Mesodermal cell (in vitro differentiated cells): ENCODE measurements around the gene XIST.

Experiments used
- H3K27ac ChIP-seq: 2 replicates; pipeline ENCODE4 v1.7.0; 2013; ENCODE audit warnings: mild to moderate bottlenecking, low read depth, low read length, moderate library complexity; ENCODE audit not compliant: severe bottlenecking
- H3K36me3 ChIP-seq: 2 replicates; pipeline ENCODE4 v1.7.1; 2013; ENCODE audit warnings: mild to moderate bottlenecking, low read length, moderate library complexity; ENCODE audit not compliant: control insufficient read depth, insufficient read depth
- H3K4me1 ChIP-seq: one replicate; pipeline ENCODE4 v1.7.1; 2013; ENCODE audit warnings: mild to moderate bottlenecking, low read length; ENCODE audit not compliant: insufficient read depth, control insufficient read depth, poor library complexity, severe bottlenecking
- H3K4me3 ChIP-seq: 2 replicates; pipeline ENCODE4 v1.7.0; 2013; ENCODE audit warnings: low read length, control low read depth, mild to moderate bottlenecking; ENCODE audit not compliant: insufficient read depth, poor library complexity, severe bottlenecking; ENCODE audit errors: extremely low read depth
- H3K9me3 ChIP-seq: 2 replicates; pipeline ENCODE4 v1.7.1; 2013; ENCODE audit warnings: mild to moderate bottlenecking, low read length, moderate library complexity; ENCODE audit not compliant: control insufficient read depth
- WGBS, 2 experiments: methylation state at CpG; one replicate each; pipeline ENCODE4 v1.1.5; 2013; ENCODE audit warnings: missing lambda C conversion rate in 2 of 2; ENCODE audit not compliant: insufficient coverage in 2 of 2; 5-methylcytosine and 5-hydroxymethylcytosine counted together

Gene XIST

DNA sequence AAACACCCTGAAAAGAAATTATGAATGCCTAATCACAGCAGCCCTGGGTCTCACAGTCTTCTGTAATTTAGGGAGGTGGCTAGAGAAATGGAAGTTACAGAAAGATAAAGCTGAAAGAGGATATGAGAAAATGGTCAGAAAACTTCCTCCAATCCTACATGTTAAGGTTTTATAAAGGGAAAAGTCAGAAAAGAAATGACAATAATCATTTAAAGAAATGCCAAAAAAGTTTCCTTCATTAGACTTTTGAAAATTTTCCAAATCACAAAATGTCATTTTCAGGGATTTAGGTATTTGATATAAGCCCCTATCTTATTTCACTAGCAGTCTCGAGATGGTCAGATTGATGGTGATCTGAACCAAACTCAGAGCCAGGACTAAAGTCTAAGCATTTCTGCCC is 13.4 kb downstream of the XIST start:
- Histone ChIP-seq H3K27ac (no peak overlapping the region), H3K4me1 (no peaks in the 10 kb centered on the region), H3K36me3 (no peaks in the 10 kb centered on the region), H3K4me3 (no peak overlapping the region), H3K9me3 (no peaks in the 10 kb centered on the region)
- no CpG with 5 or more reads among the region's 1 CpG for WGBS, 2 experiments

GRCh38 chrX:73838123-73838522 is 14.4 kb downstream of the XIST start:
- H3K36me3 ChIP-seq: no peaks in the 10 kb centered on the region
- no peaks in the 10 kb centered on the region for H3K4me1 ChIP-seq
- H3K9me3 ChIP-seq: no peaks in the 10 kb centered on the region
- no peak overlapping the region for H3K27ac ChIP-seq
- no peak overlapping the region for H3K4me3 ChIP-seq
- WGBS, 2 experiments: no CpG with 5 or more reads among the region's 3 CpGs

- WGBS, 2 experiments: no CpG with 5 or more reads among the region's 1 CpG
- H3K9me3 ChIP-seq: no peaks in the 10 kb centered on the region
Observed at GRCh38 chrX:73836956-73837477, 15.5 kb downstream of the XIST start.

GRCh38 chrX:73834219-73834618 is 18.3 kb downstream of the XIST start:
- 100% methylated on average over 1 of the region's 3 CpGs; no CpG with 5 or more reads in 1 of the 2 experiments for WGBS, 2 experiments

More at GRCh38 chrX:73836956-73837477, 15.5 kb downstream of the XIST start:
- H3K36me3 ChIP-seq: no peaks in the 10 kb centered on the region
- H3K4me3 ChIP-seq: no peak overlapping the region
- H3K27ac ChIP-seq: no peak overlapping the region
- H3K4me1 ChIP-seq: no peaks in the 10 kb centered on the region

DNA sequence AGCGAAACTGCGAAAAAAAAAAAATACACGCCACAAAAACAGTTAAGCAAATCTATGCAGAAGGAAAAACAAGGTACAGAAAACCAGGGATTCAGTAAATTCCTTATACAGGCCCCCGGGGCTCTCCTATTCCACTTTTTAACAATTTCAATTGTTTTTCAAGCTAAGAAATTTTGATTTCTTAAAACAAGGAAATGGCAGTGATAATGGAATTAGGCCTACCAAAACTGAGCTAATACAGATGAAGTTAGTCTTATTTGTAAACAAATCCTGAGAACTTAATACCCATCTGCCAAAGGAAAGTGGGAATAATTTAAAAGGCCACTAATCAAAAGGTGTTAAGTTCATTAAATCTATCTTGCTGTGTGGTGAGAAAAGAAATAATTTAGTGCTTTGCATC is 20.2 kb downstream of the XIST start:
- Histone ChIP-seq H3K36me3 (no peaks in the 10 kb centered on the region), H3K4me1 (no peaks in the 10 kb centered on the region), H3K27ac (no peak overlapping the region), H3K4me3 (no peak overlapping the region), H3K9me3 (no peaks in the 10 kb centered on the region)
- 100% methylated on average over 3 of the region's 4 CpGs; no CpG with 5 or more reads in 1 of the 2 experiments for WGBS, 2 experiments

More at GRCh38 chrX:73834219-73834618, 18.3 kb downstream of the XIST start:
- H3K9me3 ChIP-seq: no peaks in the 10 kb centered on the region
- H3K36me3 ChIP-seq: no peaks in the 10 kb centered on the region
- H3K4me1 ChIP-seq: no peaks in the 10 kb centered on the region
- H3K27ac ChIP-seq: no peak overlapping the region
- no peak overlapping the region for H3K4me3 ChIP-seq

DNA sequence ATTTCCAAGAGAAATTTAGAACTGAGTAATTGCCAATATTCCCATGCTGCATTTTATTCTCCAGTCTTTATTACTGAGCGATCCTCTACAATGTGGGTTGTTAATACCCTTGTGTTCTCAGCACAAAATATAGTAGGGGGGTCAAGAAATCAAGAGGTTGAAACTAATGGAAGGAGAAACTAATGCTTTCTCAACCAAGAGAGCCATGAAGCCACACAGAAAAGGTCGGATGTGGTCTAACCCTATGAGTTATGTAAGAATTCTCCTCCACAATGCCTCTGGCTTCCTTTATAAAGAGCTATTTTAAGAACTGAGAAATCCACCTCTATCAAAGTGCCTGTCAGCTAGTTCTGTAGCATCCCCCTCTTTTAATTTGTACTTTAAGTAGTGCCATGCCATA is 21.0 kb downstream of the XIST start:
- Histone ChIP-seq H3K36me3 (no peaks in the 10 kb centered on the region), H3K4me3 (no peak overlapping the region), H3K4me1 (no peaks in the 10 kb centered on the region), H3K27ac (no peak overlapping the region), H3K9me3 (no peaks in the 10 kb centered on the region)
- WGBS, 2 experiments: no CpG with 5 or more reads among the region's 2 CpGs

- Histone ChIP-seq H3K36me3 (no peaks in the 10 kb centered on the region), H3K9me3 (no peaks in the 10 kb centered on the region), H3K4me3 (no peak overlapping the region), H3K4me1 (no peaks in the 10 kb centered on the region), H3K27ac (no peak overlapping the region)
- 60% methylated on average over 1 of the region's 9 CpGs; no CpG with 5 or more reads in 1 of the 2 experiments for WGBS, 2 experiments
Observed at GRCh38 chrX:73830489-73831414, 21.8 kb downstream of the XIST start.

DNA sequence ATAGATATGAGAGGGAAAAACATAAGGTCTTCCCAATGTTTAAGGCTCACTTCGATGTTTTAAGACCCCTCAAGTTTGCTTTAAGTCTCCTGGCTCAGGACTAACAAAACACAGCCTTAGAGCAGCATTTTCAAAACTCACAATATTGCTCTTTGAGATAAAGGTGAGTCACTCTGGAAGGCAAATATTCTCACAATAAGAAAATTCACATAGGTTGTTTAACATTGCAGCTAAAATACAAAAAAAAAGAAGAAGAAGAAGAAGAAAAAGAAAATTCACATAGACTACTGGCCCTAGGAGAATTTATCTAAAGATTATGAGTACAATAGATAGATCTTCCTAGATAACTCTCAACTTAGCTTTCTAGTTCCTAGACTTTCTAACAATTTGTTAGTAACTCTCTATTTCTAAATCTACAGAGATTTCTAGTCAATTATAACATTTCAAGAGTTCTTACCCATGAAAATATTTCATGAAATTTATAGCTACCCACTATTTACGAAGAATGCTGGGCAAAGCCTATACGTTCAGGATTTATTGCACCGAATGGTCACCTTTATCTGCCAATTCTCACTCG is 22.5 kb downstream of the XIST start:
- Histone ChIP-seq H3K27ac (no peak overlapping the region), H3K9me3 (no peaks in the 10 kb centered on the region), H3K4me3 (no peak overlapping the region), H3K4me1 (no peaks in the 10 kb centered on the region), H3K36me3 (no peaks in the 10 kb centered on the region)
- WGBS, 2 experiments: 90% methylated on average over 2 of the region's 5 CpGs; no CpG with 5 or more reads in 1 of the 2 experiments

DNA sequence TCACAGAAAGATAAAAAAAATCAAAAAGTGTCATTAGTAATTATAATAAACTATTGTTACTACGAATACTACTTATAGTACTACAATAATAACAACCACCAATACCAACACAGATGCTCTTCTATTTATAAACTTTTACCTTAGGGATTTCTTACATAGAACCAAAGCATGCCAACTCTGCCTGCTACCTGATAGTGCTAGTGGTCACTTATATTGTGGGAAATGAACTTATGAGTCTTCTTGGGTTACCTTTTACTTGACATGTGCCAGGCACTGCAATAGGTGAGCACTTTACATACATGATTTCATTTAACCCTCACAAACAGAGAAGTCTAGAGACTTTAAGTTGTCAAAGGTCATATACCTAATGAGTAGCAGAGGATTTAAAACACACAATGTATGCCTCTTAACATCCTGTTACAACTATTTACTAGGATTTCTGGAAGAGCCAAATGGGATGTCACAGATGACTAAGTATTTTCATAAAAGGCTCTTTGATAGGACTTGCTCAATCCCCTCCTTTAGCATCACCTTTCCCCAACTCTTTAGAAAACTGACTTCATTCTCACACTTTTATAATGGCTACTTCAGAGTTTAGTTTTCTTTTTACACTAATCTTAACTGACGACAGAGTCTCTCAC is 24.3 kb downstream of the XIST start:
- no peaks in the 10 kb centered on the region for H3K36me3 ChIP-seq
- H3K27ac ChIP-seq: no peak overlapping the region
- no peaks in the 10 kb centered on the region for H3K9me3 ChIP-seq
- H3K4me3 ChIP-seq: no peak overlapping the region
- no CpG with 5 or more reads among the region's 2 CpGs for WGBS, 2 experiments
- no peaks in the 10 kb centered on the region for H3K4me1 ChIP-seq

- 82 to 100% methylated on average over 1 to 2 of the region's 4 CpGs for WGBS, 2 experiments
- Histone ChIP-seq H3K9me3 (no peaks in the 10 kb centered on the region), H3K27ac (no peak overlapping the region), H3K36me3 (no peaks in the 10 kb centered on the region), H3K4me1 (no peaks in the 10 kb centered on the region), H3K4me3 (no peak overlapping the region)
Observed at GRCh38 chrX:73827406-73827805, 25.1 kb downstream of the XIST start.
